ENCODE data around the gene RGPD8.
"Not testable (repeated sequence)": the region's sequence is repeated elsewhere in the genome, so short reads cannot be mapped to it uniquely, and the experiment has no call there.

RGPD8 gene

GRCh38 chr2:112435716-112436431 lies 2.4 kb upstream of the RGPD8 start:
- DNase-seq (ENCODE audit: low read depth) = not testable (repeated sequence)

GRCh38 chr2:112434890-112435715 lies 1.7 kb upstream of the RGPD8 start:
- not testable (repeated sequence) for DNase-seq (ENCODE audit: low read depth)

GRCh38 chr2:112433932-112434730 lies 686 bp upstream of the RGPD8 start:
- DNase-seq (ENCODE audit: low read depth) = no peak

GRCh38 chr2:112432735-112433479 lies 538 bp downstream of the RGPD8 start:
- not testable (repeated sequence) for DNase-seq (ENCODE audit: low read depth)

GRCh38 chr2:112432390-112432734 lies 1.1 kb downstream of the RGPD8 start:
- DNase-seq (ENCODE audit: low read depth) = not testable (repeated sequence)

- DNase-seq (ENCODE audit: low read depth) = not testable (repeated sequence)
These were observed 1.7 kb downstream of the RGPD8 start for GRCh38 chr2:112431587-112432295.

GRCh38 chr2:112424553-112424952 lies 8.9 kb downstream of the RGPD8 start:
- not testable (repeated sequence) for DNase-seq (ENCODE audit: low read depth)

- DNase-seq (ENCODE audit: low read depth) = not testable (repeated sequence)
These were observed 16.6 kb downstream of the RGPD8 start for GRCh38 chr2:112416860-112417259.

- not testable (repeated sequence) for DNase-seq (ENCODE audit: low read depth)
These were observed 73.4 kb downstream of the RGPD8 start for GRCh38 chr2:112360055-112360454.

- DNase-seq (ENCODE audit: low read depth) = not testable (repeated sequence)
These were observed 79.1 kb downstream of the RGPD8 start for GRCh38 chr2:112354335-112354734.

- DNase-seq (ENCODE audit: low read depth) = not testable (repeated sequence)
These were observed 80.4 kb downstream of the RGPD8 start for GRCh38 chr2:112352809-112353603.

GRCh38 chr2:112352292-112352691 lies 81.2 kb downstream of the RGPD8 start:
- DNase-seq (ENCODE audit: low read depth) = not testable (repeated sequence)

- no peak for DNase-seq (ENCODE audit: low read depth)
These were observed 88.1 kb downstream of the RGPD8 start for GRCh38 chr2:112345030-112346027.

GRCh38 chr2:112343827-112344585 lies 89.4 kb downstream of the RGPD8 start:
- no peak for DNase-seq (ENCODE audit: low read depth)

- DNase-seq (ENCODE audit: low read depth) = no peak
These were observed 91.3 kb downstream of the RGPD8 start for GRCh38 chr2:112342067-112342550.

GRCh38 chr2:112340475-112341267 lies 92.8 kb downstream of the RGPD8 start:
- DNase-seq (ENCODE audit: low read depth) = no peak

GRCh38 chr2:112339986-112340385 lies 93.5 kb downstream of the RGPD8 start:
- no peak for DNase-seq (ENCODE audit: low read depth)

Measured in stimulated activated CD8-positive, alpha-beta memory T cell treated with anti-CD3 and anti-CD28 coated beads, Interleukin-15, amount 100 ng/mL, for 24 hours (primary cell).